ENCODE data around the gene LTC4S. TPM values are rescaled to one million over a fixed set of nuclear protein-coding genes. Genes with fewer than 3 reads are reported as not detected.

LTC4S gene
- total and polyA plus RNA-seq, 3 donors from 2014 or later, result 3.7 to 10.3 (median 4.8) TPM

- WGBS, 2 donors, result 89 to 94% methylated on average over 24 to 36 of the region's 36 CpGs
Measured at GRCh38 chr5:179798771-179799643, 5.2 kb downstream of the LTC4S start.

GRCh38 chr5:179799644-179799973 is 5.8 kb downstream of the LTC4S start:
- H3K27me3 ChIP-seq, result no peaks in the 10 kb centered on the region
- no peak for TF ChIP-seq POLR2A (IDR thresholded peaks at IDR 0.05)
- no peak for DNase-seq
- H3K27ac ChIP-seq, result no peak overlapping the region
- H3K4me3 ChIP-seq, result no peak overlapping the region
- WGBS, 2 donors, result 97 to 100% methylated on average over 1 to 5 of the region's 5 CpGs
- intact Hi-C loops (cut with DNase I; ENCODE audit: low total_unique reads), result no loop called here
- H3K4me1 ChIP-seq, result peaks cover 44% of the 10 kb centered on the region
- H3K9me3 ChIP-seq, result no peaks in the 10 kb centered on the region
- no peaks in the 10 kb centered on the region for H3K36me3 ChIP-seq (ENCODE audit: low read depth, missing control alignments)

More at GRCh38 chr5:179798771-179799643, 5.2 kb downstream of the LTC4S start:
- Histone ChIP-seq H3K4me1 (peaks cover 44% of the 10 kb centered on the region), H3K36me3 (ENCODE audit: low read depth, missing control alignments) (no peaks in the 10 kb centered on the region), H3K4me3 (no peak overlapping the region), H3K9me3 (no peaks in the 10 kb centered on the region), H3K27ac (no peak overlapping the region), H3K27me3 (no peaks in the 10 kb centered on the region)
- TF ChIP-seq CTCF (IDR thresholded peaks at IDR 0.05), result no peak
- no peak for TF ChIP-seq POLR2A (IDR thresholded peaks at IDR 0.05)
- DNase-seq, result no peak
- intact Hi-C loops (cut with DNase I; ENCODE audit: low total_unique reads), result no loop called here

- H3K36me3 ChIP-seq (ENCODE audit: low read depth, missing control alignments), result no peaks in the 10 kb centered on the region
- WGBS, 2 donors, result 93 to 95% methylated on average over 20 to 21 of the region's 21 CpGs
- TF ChIP-seq CTCF (IDR thresholded peaks at IDR 0.05), result no peak
- no peak for TF ChIP-seq POLR2A (IDR thresholded peaks at IDR 0.05)
- H3K4me1 ChIP-seq, result peaks cover 45% of the 10 kb centered on the region
- H3K27me3 ChIP-seq, result no peaks in the 10 kb centered on the region
- H3K27ac ChIP-seq, result no peak overlapping the region
- intact Hi-C loops (cut with DNase I; ENCODE audit: low total_unique reads), result no loop called here
- no peaks in the 10 kb centered on the region for H3K9me3 ChIP-seq
- DNase-seq, result no peak
- H3K4me3 ChIP-seq, result no peak overlapping the region
Measured at GRCh38 chr5:179800071-179800695, 6.4 kb downstream of the LTC4S start.

GRCh38 chr5:179800696-179801201 is 7.0 kb downstream of the LTC4S start:
- H3K4me3 ChIP-seq, result no peak overlapping the region
- TF ChIP-seq POLR2A (IDR thresholded peaks at IDR 0.05), result no peak
- no peak for TF ChIP-seq CTCF (IDR thresholded peaks at IDR 0.05)
- DNase-seq, result no peak
- H3K27ac ChIP-seq, result no peak overlapping the region
- no peaks in the 10 kb centered on the region for H3K36me3 ChIP-seq (ENCODE audit: low read depth, missing control alignments)
- no peaks in the 10 kb centered on the region for H3K27me3 ChIP-seq
- 77 to 89% methylated on average over 6 to 12 of the region's 12 CpGs for WGBS, 2 donors
- peaks cover 43% of the 10 kb centered on the region for H3K4me1 ChIP-seq
- no peaks in the 10 kb centered on the region for H3K9me3 ChIP-seq
- intact Hi-C loops (cut with DNase I; ENCODE audit: low total_unique reads), result no loop called here
